Left colon (tissue), 2 donors: ENCODE data around the gene ZBTB25. TPM values are rescaled to one million over a fixed set of nuclear protein-coding genes. Genes with fewer than 3 reads are reported as not detected.
"Not testable (repeated sequence)": the region's sequence is repeated elsewhere in the genome, so short reads cannot be mapped to it uniquely, and the experiment has no call there.

Experiments used
- ATAC-seq: fragments of 200-7000 bp; cut with Tn5 transposase; one replicate; pipeline ENCODE4 v1.9.1; 2020; ENCODE audit warnings: mild to moderate bottlenecking, moderate library complexity
- DNase-seq, 2 donors: peaks; one replicate each; pipeline ENCODE4 v3.0.0-alpha.2; 2020
- intact Hi-C, 2 donors: fragments of 100-400 bp; cut with DNase I in 1 of 2; cut with micrococcal nuclease in 1 of 2; formaldehyde crosslinking; loops; one replicate each; pipeline versions ENCODE4 v1.11.2 to v1.14.0; 2022; cut with DNase I, micrococcal nuclease
- total RNA-seq, 2 donors: library from RNA; stranded (reverse); fragmentation: NEBNext Ultra II Directional; extraction: Animal tissue kit (Norgen Biotek cat#: 25700); gene quantifications; one replicate each; pipeline ENCODE4 v1.2.1, GENCODE V29; 2021
- donor health status: DM: no; HTN: no; CAD: no.
- donor health status: DM: yes; HTN: yes; CAD: no.

ZBTB25 gene
- total RNA-seq, 2 donors from 2014 or later, result 5.9 to 6.5 TPM

DNA sequence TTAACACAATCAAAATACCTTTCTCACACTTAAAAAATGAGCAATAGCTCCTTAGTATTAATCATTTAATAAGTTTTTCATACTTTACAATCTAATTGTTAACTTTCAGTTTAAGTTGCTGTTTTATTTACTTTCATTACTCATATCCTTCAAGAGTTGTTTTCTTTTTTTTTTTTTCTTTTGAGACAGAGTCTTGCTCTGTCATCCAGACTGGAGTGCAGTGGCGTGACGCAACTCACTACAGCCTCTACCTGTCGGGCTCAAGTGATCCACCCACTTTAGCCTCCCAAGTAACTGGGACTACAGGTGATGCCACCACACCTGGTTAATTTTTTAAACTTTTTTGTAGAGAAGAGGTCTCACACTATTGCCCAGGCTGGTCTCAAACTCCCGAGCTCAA, 17.1 kb upstream of the ZBTB25 start:
- intact Hi-C loops, result no loop called here
- no peak for ATAC-seq
- no peak for DNase-seq

DNA sequence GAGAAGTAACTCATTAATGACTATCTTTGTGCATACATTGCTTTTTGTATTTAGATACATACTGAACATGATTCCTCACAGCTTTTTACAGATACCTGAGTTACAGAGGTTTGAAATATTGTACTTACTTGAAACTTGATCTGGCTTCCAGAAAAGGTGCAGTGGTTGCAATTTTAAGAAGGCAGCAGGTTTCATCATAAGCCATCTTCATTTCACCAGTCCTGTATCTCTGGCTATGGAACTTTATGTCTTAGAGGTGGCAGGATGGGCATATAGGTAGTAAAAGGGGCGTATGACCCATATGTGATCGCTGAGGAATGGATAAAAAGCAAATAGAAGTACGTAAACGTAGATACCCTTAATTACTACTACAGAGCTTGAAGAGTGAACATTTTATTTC, 14.6 kb upstream of the ZBTB25 start:
- no peak for DNase-seq
- intact Hi-C loops, result no loop called here
- no peak for ATAC-seq

DNA sequence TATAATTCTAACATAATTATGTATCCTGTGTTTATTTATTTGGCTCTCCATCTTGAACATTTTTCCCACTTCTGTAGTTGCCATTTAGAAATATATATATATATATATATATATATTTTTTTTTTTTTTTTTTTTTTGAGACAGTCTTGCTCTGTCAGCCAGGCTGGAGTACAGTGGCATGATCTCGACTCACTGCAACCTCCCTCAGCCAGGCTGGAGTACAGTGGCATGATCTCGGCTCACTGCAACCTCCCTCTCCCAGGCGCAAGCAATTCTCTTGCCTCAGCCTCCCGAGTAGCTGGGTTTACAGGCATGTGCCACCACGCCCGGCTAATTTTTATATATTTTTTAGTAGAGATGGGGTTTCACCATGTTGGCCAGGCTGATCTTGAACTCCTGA, 14.0 kb upstream of the ZBTB25 start:
- DNase-seq, ATAC-seq, intact Hi-C loops: not testable (repeated sequence)

GRCh38 chr14:64516969-64517368, 13.3 kb upstream of the ZBTB25 start:
- intact Hi-C loops, result no loop called here
- ATAC-seq, result no peak
- no peak for DNase-seq

- intact Hi-C loops, result no loop called here
- peak; percentile 61 for ATAC-seq
- no peak for DNase-seq
Measured at GRCh38 chr14:64515053-64515452, 11.4 kb upstream of the ZBTB25 start.

- intact Hi-C loops, result no loop called here
- ATAC-seq, result no peak
- DNase-seq, result no peak
Measured at GRCh38 chr14:64513271-64513670, 9.6 kb upstream of the ZBTB25 start.

DNA sequence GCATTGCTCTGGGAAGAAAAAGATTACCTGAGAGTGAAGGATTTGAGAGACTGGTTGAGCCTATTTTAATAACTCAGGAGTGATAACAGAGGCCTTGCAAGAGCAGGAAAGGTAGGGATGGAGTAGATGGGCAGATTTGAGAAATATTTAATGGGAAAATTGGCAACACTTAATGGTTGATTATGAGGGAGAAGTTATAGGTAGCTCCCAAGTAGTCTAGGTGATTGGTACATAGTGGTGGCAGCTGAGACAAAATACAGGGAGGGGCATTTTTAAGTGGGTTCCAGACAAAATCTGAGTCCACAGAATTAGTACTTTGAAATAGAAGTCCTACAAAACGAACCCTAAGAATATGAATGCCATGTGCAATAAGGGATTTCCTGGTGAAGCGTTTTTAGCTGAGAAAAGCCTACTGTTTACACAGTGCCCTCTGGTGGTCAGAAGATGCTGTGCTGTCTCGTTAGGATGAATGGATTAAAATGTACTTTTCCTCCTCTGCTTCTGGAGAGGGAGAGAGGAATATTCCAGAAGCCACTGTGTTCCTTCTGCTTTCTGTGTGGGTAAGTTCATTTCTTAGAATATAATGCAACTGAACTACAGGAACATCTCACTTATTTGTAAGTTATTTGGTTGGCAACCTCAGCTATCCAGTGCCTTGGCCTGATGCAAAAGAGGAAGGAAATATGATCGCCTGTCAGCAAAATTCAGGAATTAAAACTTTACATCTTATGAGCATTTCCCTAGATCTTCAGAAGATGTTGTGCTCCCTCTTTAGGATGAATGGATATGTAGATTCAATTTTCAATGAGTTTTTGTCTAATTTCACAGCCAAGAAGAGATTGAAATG, 7.4 kb upstream of the ZBTB25 start:
- intact Hi-C loops, result no loop called here
- peak; percentile 60 to 82 for DNase-seq
- ATAC-seq, result peak; percentile 72

- DNase-seq (no peak), ATAC-seq (no peak)
- intact Hi-C loops, result no loop called here
Measured at GRCh38 chr14:64509036-64509435, 5.4 kb upstream of the ZBTB25 start.

GRCh38 chr14:64508215-64508776, 4.7 kb upstream of the ZBTB25 start:
- intact Hi-C loops, result no loop called here
- DNase-seq, result no peak
- no peak for ATAC-seq

- DNase-seq, result no peak
- intact Hi-C loops, result no loop called here
Measured at GRCh38 chr14:64507376-64508156, 3.9 kb upstream of the ZBTB25 start.

GRCh38 chr14:64506721-64507120, 3.1 kb upstream of the ZBTB25 start:
- ATAC-seq (no peak), DNase-seq (no peak)
- intact Hi-C loops, result no loop called here

More at GRCh38 chr14:64507376-64508156, 3.9 kb upstream of the ZBTB25 start:
- no peak for ATAC-seq

GRCh38 chr14:64504897-64505794, 1.5 kb upstream of the ZBTB25 start:
- intact Hi-C loops, result no loop called here
- ATAC-seq, result peak; percentile 53
- peak; percentile 90 to 93 for DNase-seq

DNA sequence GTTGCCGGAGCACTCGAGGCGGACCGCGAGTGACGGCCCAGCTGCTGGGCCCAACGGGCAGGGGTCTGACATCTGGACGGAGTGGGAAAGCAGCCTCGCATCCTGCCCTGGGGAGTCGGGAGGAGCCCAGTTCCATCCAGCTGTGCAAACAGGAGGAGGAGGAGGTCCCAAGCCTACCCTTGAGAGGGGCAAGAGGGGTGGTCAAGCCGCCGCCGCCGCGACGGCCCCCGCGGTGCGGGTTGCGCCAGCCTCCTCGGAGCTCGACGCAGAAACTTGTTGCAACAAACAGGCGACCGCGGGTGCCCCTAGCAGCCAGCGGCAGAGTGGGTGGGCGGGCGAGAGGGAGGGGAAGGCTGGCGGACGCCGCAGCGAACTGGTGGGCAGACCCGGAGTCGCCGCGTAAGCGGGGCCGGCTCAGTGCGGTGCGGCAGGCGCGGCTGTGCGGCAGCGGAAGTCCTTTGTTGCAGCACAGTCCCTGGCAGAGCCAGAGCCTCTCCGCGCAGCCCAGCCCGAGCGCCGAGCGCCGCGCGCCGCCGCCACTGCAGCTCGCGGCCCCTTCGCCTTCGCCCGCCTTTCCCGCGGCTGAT, 765 bp upstream of the ZBTB25 start, which contains the start of gene ZBTB1:
TSS of gene ZBTB1 (plus strand) at position 461 of the 587 bp plus-strand sequence. CDS start 16,735 bp downstream, outside the sequence.
- ATAC-seq (peak; percentile 61), DNase-seq (peak; percentile 81 to 84)
- intact Hi-C loops, result no loop called here

GRCh38 chr14:64502887-64503433, 678 bp downstream of the ZBTB25 start:
- no peak for ATAC-seq
- intact Hi-C loops, result no loop called here
- peak; percentile 37 to 46 for DNase-seq

DNA sequence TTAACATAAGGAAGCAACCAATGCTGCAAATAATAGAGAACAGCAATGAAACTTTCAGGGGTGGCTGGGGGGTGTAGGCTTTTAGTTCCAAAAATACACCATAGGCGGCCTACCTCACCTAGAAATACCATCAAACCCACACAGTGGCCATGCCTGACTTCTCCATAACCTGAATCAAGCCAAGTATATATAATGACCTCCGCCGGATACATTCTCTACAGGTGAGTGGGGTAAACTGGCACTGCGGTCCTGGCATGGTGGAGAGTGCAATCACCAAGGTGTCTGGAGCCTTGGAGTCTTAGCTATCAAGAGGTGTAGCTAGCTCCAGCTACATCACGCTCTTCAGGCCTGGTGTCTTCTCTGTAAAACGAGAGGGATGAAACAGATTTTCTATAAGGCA, 1.2 kb downstream of the ZBTB25 start:
- DNase-seq (no peak), ATAC-seq (no peak)
- intact Hi-C loops, result no loop called here

- intact Hi-C loops, result no loop called here
- peak; percentile 26 for ATAC-seq
- peak; percentile 53 to 78 for DNase-seq
Measured at GRCh38 chr14:64501411-64502171, 2.0 kb downstream of the ZBTB25 start.

DNA sequence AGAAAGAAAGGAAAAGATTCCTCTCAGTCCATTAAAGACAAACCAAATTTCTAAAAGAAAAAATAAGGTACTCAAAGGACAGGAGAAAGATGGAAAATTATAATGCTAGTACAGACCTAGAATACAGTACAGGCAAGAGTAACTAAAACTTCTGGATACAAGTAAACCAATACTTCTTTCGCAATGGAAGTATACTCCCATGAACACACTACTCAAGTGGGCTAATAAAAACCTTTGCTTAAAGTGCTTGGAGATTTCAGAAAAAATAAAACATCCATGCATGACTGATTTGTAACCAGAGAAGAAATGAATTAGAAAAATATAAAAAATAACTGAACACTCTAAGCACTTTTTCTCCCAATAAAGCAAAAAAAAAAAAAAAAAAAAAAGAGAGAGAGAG, 3.5 kb downstream of the ZBTB25 start:
- DNase-seq (no peak), ATAC-seq (no peak)
- intact Hi-C loops, result no loop called here
